ENCODE measurements around the gene DDX21.
A peak's percentile ranks its signal among the peaks of the same experiment; 100 is the strongest.
"Not testable (repeated sequence)": the region's sequence is repeated elsewhere in the genome, so short reads cannot be mapped to it uniquely, and the experiment has no call there.

The DDX21 gene

GRCh38 chr10:68955832-68956532 lies at the start of gene DDX21:
Gene DDX21, plus strand, starts transcription at chr10:68956170. Its CDS starts 56 bp downstream, at chr10:68956226.
- ATAC-seq: peak; percentile 88

- ATAC-seq: no peak
Measured at GRCh38 chr10:68924593-68924992, 31.4 kb upstream of the DDX21 start.

GRCh38 chr10:68925489-68925888 lies 30.5 kb upstream of the DDX21 start:
- ATAC-seq: no peak

GRCh38 chr10:68929157-68929556 lies 26.8 kb upstream of the DDX21 start:
- not testable (repeated sequence) for ATAC-seq

GRCh38 chr10:68929888-68930287 lies 26.1 kb upstream of the DDX21 start:
- not testable (repeated sequence) for ATAC-seq

GRCh38 chr10:68932860-68933259 lies 23.1 kb upstream of the DDX21 start:
- ATAC-seq: not testable (repeated sequence)

GRCh38 chr10:68934994-68935393 lies 21.0 kb upstream of the DDX21 start:
- ATAC-seq: peak in 1 of 2 donors; percentile 55

GRCh38 chr10:68938117-68938516 lies 17.9 kb upstream of the DDX21 start:
- ATAC-seq: no peak

GRCh38 chr10:68938884-68939283 lies 17.1 kb upstream of the DDX21 start:
- ATAC-seq: no peak

- not testable (repeated sequence) for ATAC-seq
Measured at GRCh38 chr10:68940917-68941316, 15.1 kb upstream of the DDX21 start.

GRCh38 chr10:68950598-68950997 lies 5.4 kb upstream of the DDX21 start:
- ATAC-seq: no peak

GRCh38 chr10:68954904-68955303 lies 1.1 kb upstream of the DDX21 start:
- no peak for ATAC-seq

- ATAC-seq: peak; percentile 9 to 15
Measured at GRCh38 chr10:68955355-68955831, 577 bp upstream of the DDX21 start.

GRCh38 chr10:68957284-68957615 lies 1.3 kb downstream of the DDX21 start:
- ATAC-seq: no peak

- no peak for ATAC-seq
Measured at GRCh38 chr10:68957654-68958053, 1.7 kb downstream of the DDX21 start.

- no peak for ATAC-seq
Measured at GRCh38 chr10:68959695-68960527, 3.9 kb downstream of the DDX21 start.

- no peak for ATAC-seq
Measured at GRCh38 chr10:68963151-68963550, 7.2 kb downstream of the DDX21 start.

- ATAC-seq: no peak
Measured at GRCh38 chr10:68973975-68974374, 18.0 kb downstream of the DDX21 start.

GRCh38 chr10:68975936-68976473 lies 20.0 kb downstream of the DDX21 start:
- not testable (repeated sequence) for ATAC-seq

- not testable (repeated sequence) for ATAC-seq
Measured at GRCh38 chr10:68979738-68980137, 23.8 kb downstream of the DDX21 start.

GRCh38 chr10:68981074-68981473 lies 25.1 kb downstream of the DDX21 start:
- peak in 1 of 2 donors; percentile 40 for ATAC-seq

GRCh38 chr10:68982389-68982788 lies 26.4 kb downstream of the DDX21 start:
- ATAC-seq: no peak

GRCh38 chr10:68987611-68988010 lies 31.6 kb downstream of the DDX21 start:
- ATAC-seq: no peak
